ENCODE measurements around the gene IGSF21.

DNA sequence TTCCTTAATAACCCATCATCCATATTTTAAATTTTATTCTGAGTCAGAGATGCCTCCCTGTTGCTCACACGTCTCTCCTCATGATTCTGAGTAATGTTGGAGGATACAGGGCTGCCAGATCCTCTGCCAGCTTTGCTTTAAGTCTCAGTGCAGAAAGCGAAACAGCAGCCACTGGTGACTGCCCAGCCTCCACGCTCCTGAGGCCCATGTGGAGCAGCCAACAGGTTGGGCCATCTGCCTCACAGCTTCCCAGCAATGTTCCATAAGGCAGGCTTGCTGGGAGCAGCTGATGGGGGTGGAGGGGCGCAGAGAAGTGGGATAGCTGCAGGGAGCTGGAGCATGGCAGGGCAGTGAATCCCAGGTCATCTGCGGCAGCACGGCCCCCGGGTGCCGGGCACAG, 104.2 kb downstream of the IGSF21 start:
- TF ChIP-seq CTCF (IDR thresholded peaks at IDR 0.05; ENCODE audit: poor library complexity) = no peak
- TF ChIP-seq EZH2 (IDR thresholded peaks at IDR 0.05; ENCODE audit: borderline replicate concordance) = no peak
